Suppressor macrophage (primary cell): ENCODE measurements around the gene C1QL4.
"Not testable (repeated sequence)": the region's sequence is repeated elsewhere in the genome, so short reads cannot be mapped to it uniquely, and the experiment has no call there.

ENCODE experiments used
- DNase-seq, 4 experiments: peaks; one replicate each; pipeline ENCODE4 v3.0.0-alpha.2; 2020 to 2022

C1QL4 gene

DNA sequence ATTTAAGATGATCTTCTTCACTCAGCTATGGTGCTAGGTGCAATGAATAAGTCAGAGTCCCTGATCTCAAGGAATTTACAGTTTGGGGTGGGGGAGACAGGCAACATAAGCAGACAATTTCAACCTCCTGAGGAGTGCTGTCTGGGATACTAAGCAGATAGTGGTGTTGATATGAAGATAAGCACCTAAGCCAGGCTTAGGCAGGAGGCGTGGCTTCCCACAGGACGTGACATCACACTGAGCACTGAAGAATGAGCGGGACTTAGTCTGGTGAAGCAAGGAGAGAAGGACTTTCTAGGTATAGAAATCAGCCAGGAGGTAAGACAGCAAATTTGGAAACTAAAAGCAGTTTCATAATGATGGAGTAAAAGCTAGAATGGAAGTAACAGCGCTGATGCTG lies 35.2 kb downstream of the C1QL4 start:
- DNase-seq, result no peak

- peak; percentile 36 to 66 (median 52) for DNase-seq
These were observed 38.8 kb downstream of the C1QL4 start for GRCh38 chr12:49298160-49298559.

DNA sequence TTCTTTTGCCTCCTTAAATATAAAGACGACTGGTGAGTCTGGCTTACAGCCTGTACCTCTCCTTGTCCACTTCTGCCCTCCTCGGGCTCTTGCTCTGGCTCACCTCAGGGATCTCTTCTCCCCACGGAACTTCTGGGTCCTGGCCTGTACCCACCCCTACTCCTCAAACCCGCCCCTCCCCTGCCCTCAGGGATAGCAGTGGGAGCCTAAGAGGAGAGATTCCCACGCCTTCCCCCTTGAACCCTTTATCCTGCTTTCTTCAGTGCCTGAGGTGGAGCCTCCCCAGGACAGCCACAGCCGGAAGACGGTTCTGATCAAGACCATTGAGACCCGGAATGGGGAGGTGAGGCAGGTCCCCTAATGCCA lies 39.3 kb downstream of the C1QL4 start:
- no peak for DNase-seq

GRCh38 chr12:49296836-49297694 lies 39.9 kb downstream of the C1QL4 start:
- peak; percentile 30 to 75 (median 52) for DNase-seq

- DNase-seq, result peak; percentile 36 to 73 (median 50)
These were observed 40.8 kb downstream of the C1QL4 start for GRCh38 chr12:49296034-49296835.

GRCh38 chr12:49295082-49295936 lies 41.7 kb downstream of the C1QL4 start, which contains the start of gene PRPH:
Gene PRPH (plus strand): TSS chr12:49295147. CDS start chr12:49295201, 54 bp downstream.
- peak in 3 of 4 experiments; percentile 16 to 49 (median 29) for DNase-seq

DNA sequence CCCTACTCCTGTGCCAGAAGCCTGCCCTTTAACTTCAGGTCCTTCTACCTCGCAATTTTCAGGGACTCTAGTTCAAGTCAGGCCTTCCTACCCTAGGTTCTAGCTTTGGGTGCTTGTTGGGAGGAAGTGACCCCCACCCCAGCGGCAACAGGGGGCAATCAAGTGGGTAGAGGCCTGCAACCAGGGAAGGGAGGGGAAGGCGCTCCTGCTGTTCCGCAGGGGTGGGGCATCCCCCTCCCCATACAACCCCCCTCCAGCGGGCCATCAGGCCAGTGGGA lies 42.2 kb downstream of the C1QL4 start:
- no peak for DNase-seq

DNA sequence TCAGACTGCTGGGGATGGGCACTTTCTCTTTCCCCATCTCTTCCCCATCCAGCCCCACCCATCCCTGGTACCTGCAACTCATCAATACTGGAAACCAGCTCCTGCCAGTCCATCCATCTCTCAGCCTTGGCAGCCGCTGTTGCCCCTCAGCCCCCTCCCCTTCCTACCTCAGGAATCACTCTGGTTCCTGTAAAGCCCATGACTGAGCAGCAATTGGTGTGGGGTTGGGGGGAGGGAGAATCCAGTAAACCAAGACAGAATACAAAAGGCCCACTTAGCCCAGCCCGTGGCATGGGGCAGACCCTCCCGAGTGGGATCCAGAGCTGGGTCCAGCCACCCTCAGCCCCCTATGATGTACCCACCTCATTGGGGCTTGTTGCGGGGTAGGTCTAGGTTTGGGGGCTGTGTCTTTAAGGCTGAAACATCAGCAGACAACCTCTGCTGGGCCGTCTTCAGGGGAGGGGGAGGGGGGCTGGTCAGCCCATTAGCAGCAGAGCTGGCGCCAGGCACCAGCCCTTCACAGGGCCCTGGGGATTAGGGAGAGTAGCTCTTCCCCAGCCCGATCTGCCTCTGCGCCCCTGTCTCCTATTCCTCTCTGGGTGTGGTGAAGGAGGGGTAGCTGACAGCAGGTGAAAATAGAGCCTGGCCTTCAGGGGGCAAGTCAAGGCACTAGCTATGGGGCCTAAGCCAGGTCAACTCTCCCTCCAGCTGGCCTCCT lies 42.7 kb downstream of the C1QL4 start:
- DNase-seq, result no peak

DNA sequence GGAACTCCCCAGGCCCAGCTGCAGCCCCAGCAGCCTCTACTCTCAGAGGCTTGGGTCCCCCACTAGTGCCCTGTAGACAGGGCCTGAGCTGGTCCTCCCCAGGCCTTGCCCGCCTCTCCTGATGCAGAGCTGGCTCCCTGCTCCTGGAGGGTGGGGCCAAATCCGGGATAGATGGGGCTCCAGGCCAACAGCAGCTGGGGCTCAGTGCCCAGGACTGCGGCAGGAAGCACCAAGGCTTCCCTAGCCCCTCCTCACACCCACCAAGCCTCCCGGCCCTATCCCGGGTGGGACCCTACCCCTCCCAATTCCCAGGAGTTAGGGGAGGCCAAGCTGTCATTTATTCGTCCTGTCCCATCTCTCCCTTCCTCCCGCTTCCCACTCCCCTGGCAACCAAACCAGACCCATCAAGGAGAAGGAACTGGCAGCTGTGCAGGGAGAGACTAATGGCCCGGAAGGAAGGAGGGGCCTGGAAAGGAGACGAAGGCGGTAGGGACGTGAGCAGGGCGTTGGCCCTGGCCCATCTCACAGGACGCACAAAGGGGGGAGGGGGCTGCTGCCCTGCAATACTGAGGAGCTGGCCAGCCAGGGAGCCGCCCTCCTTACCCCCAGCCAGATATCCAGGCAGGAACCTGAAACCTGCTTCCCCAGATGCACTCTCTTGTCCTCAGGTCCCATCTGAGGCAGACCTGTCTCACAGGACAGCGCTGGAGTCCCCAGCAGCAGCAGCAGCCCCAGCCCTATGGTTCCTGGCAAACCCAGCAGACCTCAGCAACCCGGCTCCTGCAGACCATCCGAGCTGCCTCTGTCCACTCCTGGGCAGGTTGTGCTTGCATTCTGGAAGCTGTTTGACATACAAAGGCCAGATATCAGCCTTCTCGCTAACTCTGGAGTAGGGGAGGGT lies 43.7 kb downstream of the C1QL4 start:
- DNase-seq, result no peak

DNA sequence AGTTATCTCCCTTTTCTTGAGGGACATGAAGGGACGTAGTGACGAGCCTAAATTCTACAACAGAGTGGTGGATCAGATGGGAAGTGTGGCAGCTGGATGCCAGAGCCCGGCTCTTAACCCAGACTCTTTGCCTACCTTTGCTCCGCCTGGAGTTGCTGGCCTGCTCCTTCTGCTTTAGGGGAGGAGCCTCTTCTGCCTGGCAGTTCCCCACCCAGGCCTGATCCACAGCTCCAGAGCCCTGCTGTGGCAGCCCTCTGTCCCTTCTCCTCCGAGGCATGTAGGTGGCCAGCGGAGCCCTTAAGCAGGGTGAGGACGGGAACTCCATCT lies 44.3 kb downstream of the C1QL4 start:
- DNase-seq, result no peak

DNA sequence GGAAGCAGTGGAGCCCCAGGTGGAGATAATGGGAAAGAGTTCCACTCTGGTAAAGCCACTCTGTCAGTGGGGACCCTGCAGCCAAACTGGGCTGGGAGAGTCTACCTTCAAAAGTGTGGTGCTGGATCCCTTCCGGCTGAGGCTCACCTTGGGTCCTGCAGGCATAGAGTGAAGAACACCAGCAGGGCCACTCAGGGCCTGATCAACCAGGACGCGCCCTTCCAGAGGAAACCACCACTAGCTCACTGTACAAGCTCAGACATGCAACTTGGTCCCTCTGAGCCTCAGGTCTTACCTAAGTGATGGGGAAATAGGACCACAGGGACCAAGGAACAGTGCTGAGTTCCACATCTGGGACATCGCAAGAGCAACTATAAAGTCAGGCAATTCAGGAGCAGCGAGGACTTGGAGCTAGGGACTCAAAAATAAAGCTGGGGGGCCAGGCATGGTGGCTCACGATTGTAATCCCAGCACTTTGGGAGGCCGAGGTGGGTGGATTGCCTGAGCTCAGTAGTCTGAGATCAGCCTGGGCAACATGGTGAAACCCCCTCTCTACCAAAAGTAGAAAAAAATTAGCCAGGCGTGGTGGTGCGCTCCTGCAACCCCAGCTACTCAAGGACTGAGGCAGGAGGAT lies 47.9 kb downstream of the C1QL4 start:
- DNase-seq, result no peak

- DNase-seq, result peak; percentile 73 to 82 (median 76)
These were observed 48.6 kb downstream of the C1QL4 start for GRCh38 chr12:49288412-49288853.

- no peak for DNase-seq
These were observed 49.1 kb downstream of the C1QL4 start for GRCh38 chr12:49287876-49288275.

- DNase-seq, result no peak
These were observed 52.3 kb downstream of the C1QL4 start for GRCh38 chr12:49284672-49285071.

GRCh38 chr12:49283541-49284429 lies 53.2 kb downstream of the C1QL4 start:
- DNase-seq, result no peak

- not testable (repeated sequence) for DNase-seq
These were observed 54.1 kb downstream of the C1QL4 start for GRCh38 chr12:49282740-49283375.
